ENCODE measurements around the gene TEX264.

The TEX264 gene

GRCh38 chr3:51703761-51704510 lies 32.9 kb downstream of the TEX264 start:
- H3K4me3 Mint-ChIP-seq, result no peak overlapping the region

GRCh38 chr3:51704511-51704950 lies 33.5 kb downstream of the TEX264 start:
- DNase-seq, result no peak
- peaks cover 30% of the 10 kb centered on the region for H3K27me3 Mint-ChIP-seq (ENCODE audit: low read depth, poor library complexity)
- no peak overlapping the region for H3K4me3 Mint-ChIP-seq
- no peak overlapping the region for H3K27ac Mint-ChIP-seq
- H3K4me1 Mint-ChIP-seq, result peaks cover 22% of the 10 kb centered on the region
- peaks cover 3% of the 10 kb centered on the region for H3K36me3 Mint-ChIP-seq (ENCODE audit: low read depth)
- no peaks in the 10 kb centered on the region for H3K9me3 Mint-ChIP-seq
- no peak for TF ChIP-seq CTCF (IDR thresholded peaks at IDR 0.05)

More at GRCh38 chr3:51703761-51704510, 32.9 kb downstream of the TEX264 start:
- Mint-ChIP-seq H3K4me1 (peaks cover 22% of the 10 kb centered on the region), H3K36me3 (ENCODE audit: low read depth) (peaks cover 7% of the 10 kb centered on the region), H3K27ac (no peak overlapping the region), H3K9me3 (no peaks in the 10 kb centered on the region), H3K27me3 (ENCODE audit: low read depth, poor library complexity) (peaks cover 24% of the 10 kb centered on the region)
- no peak for TF ChIP-seq CTCF (IDR thresholded peaks at IDR 0.05)
- DNase-seq, result no peak

GRCh38 chr3:51705276-51706020 lies 34.4 kb downstream of the TEX264 start:
- Mint-ChIP-seq H3K36me3 (ENCODE audit: low read depth) (no peaks in the 10 kb centered on the region), H3K27me3 (ENCODE audit: low read depth, poor library complexity) (peaks cover 30% of the 10 kb centered on the region), H3K4me3 (no peak overlapping the region), H3K9me3 (no peaks in the 10 kb centered on the region), H3K4me1 (peaks cover 22% of the 10 kb centered on the region), H3K27ac (no peak overlapping the region)
- no peak for DNase-seq
- TF ChIP-seq CTCF (IDR thresholded peaks at IDR 0.05), result no peak

- H3K27ac Mint-ChIP-seq, result no peak overlapping the region
- H3K4me1 Mint-ChIP-seq, result peaks cover 22% of the 10 kb centered on the region
- TF ChIP-seq CTCF (IDR thresholded peaks at IDR 0.05), result no peak
These were observed 35.0 kb downstream of the TEX264 start for GRCh38 chr3:51706021-51706485.

GRCh38 chr3:51706788-51707731 lies 36.0 kb downstream of the TEX264 start, which contains the start of gene GRM2:
Gene GRM2, plus strand, starts transcription at chr3:51707068. Its CDS starts 1,916 bp downstream, at chr3:51708984.
- Mint-ChIP-seq H3K27ac (no peak within 1 kb of the TSS), H3K36me3 (ENCODE audit: low read depth) (no peaks in the 10 kb centered on the region), H3K4me1 (peaks cover 22% of the 10 kb centered on the region), H3K27me3 (ENCODE audit: low read depth, poor library complexity) (peaks cover 30% of the 10 kb centered on the region), H3K4me3 (peak within 1 kb of the TSS; percentile 88), H3K9me3 (no peaks in the 10 kb centered on the region)
- peak; percentile 97 for DNase-seq
- no peak for TF ChIP-seq CTCF (IDR thresholded peaks at IDR 0.05)

More at GRCh38 chr3:51706021-51706485, 35.0 kb downstream of the TEX264 start:
- H3K27me3 Mint-ChIP-seq (ENCODE audit: low read depth, poor library complexity), result peaks cover 30% of the 10 kb centered on the region
- DNase-seq, result no peak
- no peaks in the 10 kb centered on the region for H3K9me3 Mint-ChIP-seq
- no peak overlapping the region for H3K4me3 Mint-ChIP-seq
- H3K36me3 Mint-ChIP-seq (ENCODE audit: low read depth), result no peaks in the 10 kb centered on the region
